ENCODE results near the gene TMEM151A. TPM values are rescaled to one million over a fixed set of nuclear protein-coding genes. Genes with fewer than 3 reads are reported as not detected.
"Not testable (repeated sequence)": the region's sequence is repeated elsewhere in the genome, so short reads cannot be mapped to it uniquely, and the experiment has no call there.

Gene TMEM151A
- under 1 TPM in 1 of 4 donors, not detected in 3; 0.05 TPM for polyA plus RNA-seq (ENCODE audit: insufficient read length in 4 of 4)

GRCh38 chr11:66291706-66292542 lies at the start of gene TMEM151A:
Gene TMEM151A, plus strand, starts transcription at chr11:66291894. Its CDS starts 120 bp downstream, at chr11:66292014.
- no peak for DNase-seq (ENCODE audit: low read depth in 4 of 4, low spot score in 3 of 4)

- DNase-seq (ENCODE audit: low read depth in 4 of 4, low spot score in 3 of 4), result no peak
These were observed 49.5 kb upstream of the TMEM151A start for GRCh38 chr11:66242095-66242765.

GRCh38 chr11:66243782-66244535 lies 47.7 kb upstream of the TMEM151A start:
- no peak for DNase-seq (ENCODE audit: low read depth in 4 of 4, low spot score in 3 of 4)

- no peak for DNase-seq (ENCODE audit: low read depth in 4 of 4, low spot score in 3 of 4)
These were observed 44.4 kb upstream of the TMEM151A start for GRCh38 chr11:66247295-66247694.

- DNase-seq (ENCODE audit: low read depth in 4 of 4, low spot score in 3 of 4), result no peak
These were observed 43.9 kb upstream of the TMEM151A start for GRCh38 chr11:66247801-66248200.

- no peak for DNase-seq (ENCODE audit: low read depth in 4 of 4, low spot score in 3 of 4)
These were observed 42.8 kb upstream of the TMEM151A start for GRCh38 chr11:66248903-66249302.

GRCh38 chr11:66251809-66252208 lies 39.9 kb upstream of the TMEM151A start:
- no peak for DNase-seq (ENCODE audit: low read depth in 4 of 4, low spot score in 3 of 4)

- not testable (repeated sequence) for DNase-seq (ENCODE audit: low read depth in 4 of 4, low spot score in 3 of 4)
These were observed 38.6 kb upstream of the TMEM151A start for GRCh38 chr11:66253081-66253480.

- no peak for DNase-seq (ENCODE audit: low read depth in 4 of 4, low spot score in 3 of 4)
These were observed 33.2 kb upstream of the TMEM151A start for GRCh38 chr11:66258473-66258893.

- no peak for DNase-seq (ENCODE audit: low read depth in 4 of 4, low spot score in 3 of 4)
These were observed 32.5 kb upstream of the TMEM151A start for GRCh38 chr11:66259225-66259624.

GRCh38 chr11:66259956-66260355 lies 31.7 kb upstream of the TMEM151A start:
- no peak for DNase-seq (ENCODE audit: low read depth in 4 of 4, low spot score in 3 of 4)

- no peak for DNase-seq (ENCODE audit: low read depth in 4 of 4, low spot score in 3 of 4)
These were observed 30.1 kb upstream of the TMEM151A start for GRCh38 chr11:66261578-66261977.

- no peak for DNase-seq (ENCODE audit: low read depth in 4 of 4, low spot score in 3 of 4)
These were observed 29.5 kb upstream of the TMEM151A start for GRCh38 chr11:66262191-66262590.

GRCh38 chr11:66262696-66263095 lies 29.0 kb upstream of the TMEM151A start:
- no peak for DNase-seq (ENCODE audit: low read depth in 4 of 4, low spot score in 3 of 4)

- no peak for DNase-seq (ENCODE audit: low read depth in 4 of 4, low spot score in 3 of 4)
These were observed 28.5 kb upstream of the TMEM151A start for GRCh38 chr11:66263231-66263630.

- DNase-seq (ENCODE audit: low read depth in 4 of 4, low spot score in 3 of 4), result no peak
These were observed 27.9 kb upstream of the TMEM151A start for GRCh38 chr11:66263785-66264184.

GRCh38 chr11:66264383-66264782 lies 27.3 kb upstream of the TMEM151A start:
- no peak for DNase-seq (ENCODE audit: low read depth in 4 of 4, low spot score in 3 of 4)

- no peak for DNase-seq (ENCODE audit: low read depth in 4 of 4, low spot score in 3 of 4)
These were observed 26.8 kb upstream of the TMEM151A start for GRCh38 chr11:66264914-66265313.

- no peak for DNase-seq (ENCODE audit: low read depth in 4 of 4, low spot score in 3 of 4)
These were observed 25.9 kb upstream of the TMEM151A start for GRCh38 chr11:66265531-66266377.

GRCh38 chr11:66266378-66267038 lies 25.2 kb upstream of the TMEM151A start:
- no peak for DNase-seq (ENCODE audit: low read depth in 4 of 4, low spot score in 3 of 4)
